GM21528 (cell line): ENCODE measurements around the gene MAPK10.
"Not testable (repeated sequence)": the region's sequence is repeated elsewhere in the genome, so short reads cannot be mapped to it uniquely, and the experiment has no call there.

Experiments used
- ATAC-seq: cut with Tn5 transposase; IDR thresholded peaks from one replicate; pipeline ENCODE4 v1.9.1; 2021; ENCODE audit warnings: mild to moderate bottlenecking, moderate library complexity; ENCODE audit not compliant: unreplicated experiment, low FRiP score

Gene MAPK10

GRCh38 chr4:86344127-86344526 lies 15.7 kb downstream of the MAPK10 start:
- no peak for ATAC-seq

GRCh38 chr4:86338989-86339388 lies 20.9 kb downstream of the MAPK10 start:
- ATAC-seq = no peak

- ATAC-seq = no peak
Observed at GRCh38 chr4:86338521-86338920, 21.3 kb downstream of the MAPK10 start.

GRCh38 chr4:86334020-86334750 lies 25.7 kb downstream of the MAPK10 start:
- ATAC-seq = no peak

- ATAC-seq = no peak
Observed at GRCh38 chr4:86333236-86333635, 26.6 kb downstream of the MAPK10 start.

GRCh38 chr4:86330961-86331742 lies 28.7 kb downstream of the MAPK10 start:
- no peak for ATAC-seq

GRCh38 chr4:86330411-86330810 lies 29.4 kb downstream of the MAPK10 start:
- not testable (repeated sequence) for ATAC-seq

GRCh38 chr4:86329431-86329830 lies 30.4 kb downstream of the MAPK10 start:
- ATAC-seq = no peak

GRCh38 chr4:86326400-86326799 lies 33.5 kb downstream of the MAPK10 start:
- ATAC-seq = no peak

- ATAC-seq = no peak
Observed at GRCh38 chr4:86319390-86319789, 40.5 kb downstream of the MAPK10 start.

- ATAC-seq = no peak
Observed at GRCh38 chr4:86315579-86315978, 44.3 kb downstream of the MAPK10 start.

GRCh38 chr4:86313656-86314055 lies 46.2 kb downstream of the MAPK10 start:
- ATAC-seq = no peak

GRCh38 chr4:86307432-86307831 lies 52.4 kb downstream of the MAPK10 start:
- ATAC-seq = no peak

GRCh38 chr4:86306816-86307215 lies 53.0 kb downstream of the MAPK10 start:
- no peak for ATAC-seq

- no peak for ATAC-seq
Observed at GRCh38 chr4:86302830-86303229, 57.0 kb downstream of the MAPK10 start.

GRCh38 chr4:86302251-86302650 lies 57.6 kb downstream of the MAPK10 start:
- no peak for ATAC-seq

- ATAC-seq = no peak
Observed at GRCh38 chr4:86300516-86300915, 59.3 kb downstream of the MAPK10 start.

- ATAC-seq = no peak
Observed at GRCh38 chr4:86296865-86297264, 63.0 kb downstream of the MAPK10 start.

- ATAC-seq = no peak
Observed at GRCh38 chr4:86294883-86295282, 65.0 kb downstream of the MAPK10 start.

GRCh38 chr4:86291180-86291579 lies 68.7 kb downstream of the MAPK10 start:
- no peak for ATAC-seq

- no peak for ATAC-seq
Observed at GRCh38 chr4:86286726-86287125, 73.1 kb downstream of the MAPK10 start.

- no peak for ATAC-seq
Observed at GRCh38 chr4:86283371-86283770, 76.5 kb downstream of the MAPK10 start.
